ENCODE data around the gene TLX3.

The TLX3 gene

DNA sequence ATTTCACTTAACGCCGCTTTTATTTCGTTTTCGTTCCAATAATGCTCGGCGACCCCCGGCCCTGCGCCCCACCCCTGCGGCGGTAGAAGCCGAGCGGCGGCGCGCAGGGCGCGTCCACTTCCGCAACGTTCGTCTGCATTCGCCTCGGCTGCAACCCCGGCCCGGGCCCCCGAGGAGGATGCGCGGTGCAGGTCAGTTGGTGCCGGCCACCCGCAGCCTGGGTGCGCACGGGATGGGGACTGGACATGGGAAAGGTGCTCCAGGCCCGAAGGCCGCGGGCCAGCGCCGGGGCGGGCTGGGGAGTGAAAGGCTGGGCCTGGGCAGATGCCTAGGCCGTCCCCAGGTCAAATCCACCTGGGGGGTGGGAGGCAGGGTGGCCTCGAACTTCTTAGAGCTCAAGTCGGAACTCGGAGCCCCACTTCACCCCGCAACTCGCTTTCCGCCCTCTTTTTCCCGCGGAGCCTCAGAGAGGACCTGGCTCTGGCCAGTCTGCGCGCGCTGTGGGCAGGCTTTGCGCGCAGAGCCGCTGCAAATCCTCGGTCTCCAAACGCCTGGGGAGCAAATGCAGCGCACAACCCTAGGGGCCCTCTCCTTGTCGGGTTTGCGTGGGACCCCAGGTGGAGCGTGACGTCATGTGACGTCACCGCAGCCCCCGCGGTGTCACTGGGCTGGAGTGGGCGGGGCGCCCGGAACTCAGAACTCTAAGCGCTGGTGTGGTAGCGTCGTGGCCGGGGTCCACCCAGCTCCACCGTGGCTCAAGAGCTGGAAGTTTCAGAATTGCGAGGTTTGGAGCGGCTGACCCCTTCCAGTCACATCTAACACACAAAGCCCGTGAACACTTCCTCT is 3.3 kb downstream of the TLX3 start:
- peak overlapping the region; percentile 62 to 81 for H3K4me3 Mint-ChIP-seq
- ATAC-seq: no peak
- H3K9me3 Mint-ChIP-seq: no peaks in the 10 kb centered on the region
- no peak for DNase-seq
- H3K27ac Mint-ChIP-seq: no peak overlapping the region
- peaks cover 65% of the 10 kb centered on the region for H3K4me1 Mint-ChIP-seq
- H3K27me3 Mint-ChIP-seq: peaks cover 94% of the 10 kb centered on the region

DNA sequence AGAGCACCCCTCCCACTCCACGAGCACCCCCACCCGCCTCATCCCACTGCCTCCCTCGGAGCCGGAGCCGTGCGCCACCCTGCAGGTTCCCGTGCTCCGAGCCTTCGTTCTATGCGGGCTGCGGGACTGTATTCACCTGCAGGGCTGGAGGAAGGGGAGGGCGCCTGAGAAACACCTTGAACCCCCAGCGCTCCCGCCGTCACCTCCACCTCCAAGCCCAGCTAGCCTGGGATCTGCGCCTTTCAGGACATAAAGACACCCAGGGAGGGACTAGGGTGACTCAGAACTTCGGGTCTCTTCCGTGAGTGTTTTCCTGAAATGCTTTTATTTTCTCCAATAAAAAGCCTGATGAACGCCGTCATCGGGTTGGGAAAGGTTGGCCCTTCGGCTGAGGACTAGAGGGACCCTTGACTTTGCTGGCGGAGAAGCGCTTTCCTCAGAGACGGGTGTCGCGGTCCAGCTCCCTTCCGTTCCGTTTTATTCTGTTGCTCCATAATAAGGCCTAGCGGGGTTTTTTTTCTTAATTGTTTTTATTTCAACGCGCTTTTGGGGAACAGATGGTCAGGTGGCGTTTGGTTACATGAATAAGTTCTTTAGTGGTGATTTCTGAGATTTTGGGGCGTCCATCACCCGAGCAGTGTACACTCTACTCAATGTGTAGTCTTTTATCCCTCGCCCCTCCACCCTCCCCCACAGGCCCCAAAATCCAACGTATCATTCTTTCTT is 4.6 kb downstream of the TLX3 start:
- Mint-ChIP-seq H3K4me1 (peaks cover 56% of the 10 kb centered on the region), H3K4me3 (peak overlapping the region; percentile 56 to 81), H3K27ac (no peak overlapping the region), H3K27me3 (peaks cover 94% of the 10 kb centered on the region), H3K9me3 (no peaks in the 10 kb centered on the region)
- DNase-seq: no peak
- no peak for ATAC-seq

DNA sequence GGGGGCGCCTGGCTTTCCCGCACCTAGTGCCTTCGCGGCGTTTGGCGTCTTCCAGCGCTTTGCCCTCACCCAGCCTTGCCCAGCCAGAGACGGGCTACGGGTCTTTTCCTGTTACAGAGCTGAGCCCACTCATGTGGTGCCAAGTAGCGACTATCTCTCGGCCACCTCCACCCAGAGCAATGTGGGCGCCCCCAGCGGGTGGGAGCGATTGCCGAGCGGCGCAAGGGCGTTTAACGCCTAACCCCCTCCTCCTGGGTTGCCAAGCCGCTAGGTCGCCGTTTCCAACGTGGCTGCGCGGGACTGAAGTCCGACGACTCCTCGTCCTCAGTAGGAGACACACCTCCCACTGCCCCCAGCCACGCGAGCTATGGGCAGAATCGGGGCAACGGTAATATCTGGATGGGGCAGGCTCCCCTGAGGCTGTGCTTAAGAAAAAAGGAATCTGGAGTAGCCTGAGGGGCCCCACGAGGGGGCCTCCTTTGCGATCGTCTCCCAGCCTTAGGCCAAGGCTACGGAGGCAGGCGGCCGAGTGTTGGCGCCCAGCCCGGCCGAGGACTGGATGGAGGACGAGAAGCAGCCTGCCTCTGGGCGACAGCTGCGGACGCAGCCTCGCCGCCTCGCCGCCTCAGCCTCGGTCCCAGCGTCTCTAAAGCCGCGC is 5.8 kb downstream of the TLX3 start:
- H3K9me3 Mint-ChIP-seq: no peaks in the 10 kb centered on the region

DNA sequence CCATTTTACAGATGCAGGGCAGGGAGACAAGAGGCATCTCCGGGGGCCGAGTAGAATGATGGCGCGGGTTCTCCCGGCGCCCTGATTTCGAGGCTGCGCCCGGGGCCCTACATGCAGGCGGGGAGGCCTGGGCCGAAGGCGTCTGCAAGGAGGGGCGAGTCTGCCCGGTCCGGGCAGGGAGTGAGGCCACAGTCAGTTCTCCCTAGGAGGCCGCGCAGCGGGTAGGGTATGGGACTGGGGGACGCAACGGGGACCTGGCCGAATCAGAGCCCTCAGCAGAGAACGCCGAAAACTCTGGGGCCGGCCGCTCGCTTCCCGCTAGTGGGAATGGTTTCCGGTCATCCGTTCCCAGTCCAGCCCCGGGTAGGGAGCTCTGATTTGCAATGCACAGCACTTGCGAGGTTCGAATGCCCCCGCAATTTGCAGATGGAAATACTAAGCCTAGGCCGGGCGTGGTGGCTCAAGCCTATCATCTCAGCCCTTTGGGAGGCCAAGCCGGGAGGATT is 6.4 kb downstream of the TLX3 start:
- H3K27ac Mint-ChIP-seq: no peak overlapping the region
- ATAC-seq (no peak), DNase-seq (no peak)
- peaks cover 41% of the 10 kb centered on the region for H3K4me1 Mint-ChIP-seq
- H3K4me3 Mint-ChIP-seq: peak overlapping the region; percentile 35 to 49
- peaks cover 92% of the 10 kb centered on the region for H3K27me3 Mint-ChIP-seq
- no peaks in the 10 kb centered on the region for H3K9me3 Mint-ChIP-seq

More for the DNA sequence above, 5.8 kb downstream of the TLX3 start:
- ATAC-seq: no peak
- peak overlapping the region in 1 of 2 donors; percentile 49 for H3K4me3 Mint-ChIP-seq
- DNase-seq: no peak
- H3K4me1 Mint-ChIP-seq: peaks cover 47% of the 10 kb centered on the region
- H3K27ac Mint-ChIP-seq: no peak overlapping the region
- H3K27me3 Mint-ChIP-seq: peaks cover 94% of the 10 kb centered on the region

DNA sequence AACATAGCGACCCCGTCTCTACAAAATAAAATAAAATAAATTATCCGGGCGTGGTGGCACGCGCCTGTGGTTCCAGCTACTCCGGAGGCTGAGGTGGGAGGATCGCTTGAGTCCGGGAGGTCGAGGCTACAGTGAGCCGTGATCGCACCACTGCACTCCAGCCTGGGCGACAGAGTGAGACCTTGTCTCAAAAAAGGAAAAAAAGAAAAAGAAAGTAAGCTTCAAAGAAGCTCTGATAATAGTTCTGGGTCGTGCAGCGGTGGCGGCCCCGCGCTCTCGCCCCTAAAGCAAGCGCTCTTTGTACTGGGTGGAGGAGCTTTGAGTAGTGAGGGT is 6.8 kb downstream of the TLX3 start:
- peak overlapping the region; percentile 35 to 44 for H3K4me3 Mint-ChIP-seq
- H3K9me3 Mint-ChIP-seq: no peaks in the 10 kb centered on the region
- DNase-seq: no peak
- H3K4me1 Mint-ChIP-seq: peaks cover 37% of the 10 kb centered on the region
- H3K27ac Mint-ChIP-seq: no peak overlapping the region
- peaks cover 89% of the 10 kb centered on the region for H3K27me3 Mint-ChIP-seq
- no peak for ATAC-seq

DNA sequence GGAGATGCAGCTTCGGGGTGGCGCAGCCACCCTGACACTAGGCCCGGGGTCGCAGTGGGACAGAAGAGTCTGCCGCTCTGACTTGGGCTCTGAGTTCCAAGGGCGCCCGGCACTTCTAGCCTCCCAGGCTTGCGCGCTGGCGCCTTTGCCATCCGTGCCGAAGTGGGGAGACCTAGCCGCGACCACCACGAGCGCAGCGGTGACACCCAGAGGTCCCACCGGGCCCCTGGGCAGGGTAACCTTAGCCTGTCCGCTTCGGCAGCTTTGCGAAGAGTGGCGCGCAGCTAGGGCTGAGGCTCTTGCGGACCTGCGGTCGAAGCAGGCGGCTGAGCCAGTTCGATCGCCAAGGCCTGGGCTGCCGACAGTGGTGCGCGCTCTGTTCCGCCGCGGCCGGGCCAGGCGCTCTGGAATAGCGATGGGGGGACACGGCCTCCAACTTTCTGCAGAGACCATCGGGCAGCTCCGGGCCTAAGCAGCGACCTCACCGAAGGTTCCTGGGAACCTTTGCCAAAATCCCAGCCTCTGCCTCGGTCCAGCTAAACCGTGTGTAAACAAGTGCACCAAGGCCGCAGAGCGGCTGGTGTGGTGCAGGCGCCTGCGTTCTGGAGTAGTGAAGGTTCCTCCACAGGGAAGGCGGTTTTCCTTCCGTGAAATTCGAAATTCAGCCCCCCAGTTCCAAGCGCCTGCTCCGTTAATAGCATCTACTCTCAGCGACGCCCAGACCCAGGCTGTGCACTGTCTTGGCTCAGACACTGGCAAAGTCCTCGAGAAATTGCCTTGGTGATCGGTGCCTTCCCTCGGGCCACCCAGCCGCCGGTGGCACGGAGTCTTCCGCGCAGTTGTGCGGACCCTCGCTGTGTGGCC is 7.4 kb downstream of the TLX3 start:
- peak overlapping the region in 1 of 2 donors; percentile 67 for H3K27ac Mint-ChIP-seq
- peaks cover 91% of the 10 kb centered on the region for H3K27me3 Mint-ChIP-seq
- DNase-seq: no peak
- peaks cover 34% of the 10 kb centered on the region for H3K4me1 Mint-ChIP-seq
- H3K4me3 Mint-ChIP-seq: peak overlapping the region; percentile 35 to 44
- H3K9me3 Mint-ChIP-seq: no peaks in the 10 kb centered on the region
- ATAC-seq: no peak

DNA sequence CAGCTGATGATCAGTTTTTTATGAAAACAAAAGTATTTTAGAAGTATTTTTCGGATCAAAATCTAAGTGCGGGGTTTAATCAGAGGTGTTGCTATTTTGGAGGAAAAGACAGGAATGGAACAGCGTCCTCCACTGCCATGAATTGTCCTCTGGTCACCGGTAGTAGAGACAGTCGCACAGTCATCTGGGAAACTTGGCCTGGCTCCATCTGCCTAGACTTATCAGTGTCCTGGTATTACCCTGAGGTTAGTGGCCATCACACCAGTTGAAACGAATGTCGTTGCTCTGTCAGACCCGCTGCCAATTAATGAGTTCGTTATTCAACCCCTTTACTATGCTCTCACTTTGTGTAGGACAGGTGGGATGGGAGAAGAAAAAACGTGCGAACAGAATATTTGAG is 8.2 kb downstream of the TLX3 start:
- H3K27me3 Mint-ChIP-seq: peaks cover 95% of the 10 kb centered on the region
- ATAC-seq: no peak
- no peak for DNase-seq
- no peak overlapping the region for H3K27ac Mint-ChIP-seq
- no peak overlapping the region for H3K4me3 Mint-ChIP-seq
- H3K4me1 Mint-ChIP-seq: peaks cover 32% of the 10 kb centered on the region
- no peaks in the 10 kb centered on the region for H3K9me3 Mint-ChIP-seq

DNA sequence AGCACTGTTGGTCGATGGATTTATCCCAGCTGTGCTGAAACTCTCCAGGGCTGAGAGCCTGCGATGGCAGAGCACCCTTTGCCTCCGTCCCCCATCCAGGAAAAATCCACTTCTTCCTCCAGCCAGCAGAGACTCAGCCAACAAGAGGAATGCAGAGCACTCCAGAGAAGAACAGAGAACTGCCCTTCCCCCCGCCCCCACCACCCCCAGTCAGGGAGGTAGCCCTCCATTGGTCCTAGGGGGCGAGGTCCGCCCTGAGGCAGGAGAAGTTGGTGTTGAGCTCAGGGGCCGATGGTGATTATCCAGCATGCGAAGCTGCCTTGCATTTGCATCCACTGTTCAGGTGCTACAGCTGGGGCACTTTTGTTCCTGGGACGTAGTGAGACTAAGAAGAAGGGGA is 9.0 kb downstream of the TLX3 start:
- ATAC-seq (no peak), DNase-seq (no peak)
- no peaks in the 10 kb centered on the region for H3K9me3 Mint-ChIP-seq
- H3K4me3 Mint-ChIP-seq: no peak overlapping the region
- H3K27me3 Mint-ChIP-seq: peaks cover 95% of the 10 kb centered on the region
- peaks cover 24% of the 10 kb centered on the region for H3K4me1 Mint-ChIP-seq
- H3K27ac Mint-ChIP-seq: no peak overlapping the region

DNA sequence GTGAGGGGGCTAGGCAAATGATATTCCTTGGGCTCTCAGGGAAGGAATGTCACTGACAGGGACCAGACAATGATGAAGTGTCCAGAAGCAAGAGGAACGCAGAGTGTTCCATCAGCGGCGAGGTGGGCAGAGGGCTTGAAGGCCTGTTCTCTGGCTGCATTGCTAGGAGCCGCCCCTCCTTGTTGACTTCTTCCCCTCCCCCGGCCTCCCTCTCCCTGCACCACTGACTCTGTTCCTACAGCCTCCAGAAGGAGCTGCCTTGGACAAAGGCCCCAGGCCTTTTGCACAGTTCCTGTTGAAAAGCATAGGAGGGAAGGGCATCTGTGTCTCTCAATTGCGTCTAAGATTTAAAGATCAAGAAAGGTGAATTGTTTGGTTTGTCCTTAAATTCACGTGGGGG is 12.4 kb downstream of the TLX3 start:
- no peaks in the 10 kb centered on the region for H3K9me3 Mint-ChIP-seq
- no peak overlapping the region for H3K27ac Mint-ChIP-seq
- no peaks in the 10 kb centered on the region for H3K4me1 Mint-ChIP-seq
- H3K27me3 Mint-ChIP-seq: peaks cover 80% of the 10 kb centered on the region
- no peak overlapping the region for H3K4me3 Mint-ChIP-seq
- no peak for DNase-seq
- no peak for ATAC-seq

DNA sequence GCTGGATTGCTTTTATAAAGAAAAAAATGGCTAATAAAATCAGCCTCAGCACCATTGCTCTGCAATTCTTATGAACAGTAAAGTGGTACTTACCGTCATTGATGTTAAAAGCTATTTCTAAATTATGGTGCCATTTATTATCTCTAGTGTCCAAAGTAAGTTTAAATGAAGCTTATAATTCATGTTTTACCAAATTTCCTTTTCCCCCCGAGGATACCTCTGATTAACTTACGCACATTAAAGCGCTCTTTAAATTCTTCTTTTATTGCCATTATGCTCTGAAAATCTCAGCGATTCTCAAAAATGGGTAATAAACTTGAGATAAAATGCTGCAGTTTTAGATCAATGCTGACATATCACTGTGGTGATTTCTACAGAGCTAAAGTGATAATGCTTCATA is 13.5 kb downstream of the TLX3 start:
- Mint-ChIP-seq H3K4me3 (no peak overlapping the region), H3K27ac (no peak overlapping the region), H3K4me1 (no peaks in the 10 kb centered on the region), H3K9me3 (no peaks in the 10 kb centered on the region), H3K27me3 (peaks cover 73% of the 10 kb centered on the region)
- no peak for DNase-seq
- no peak for ATAC-seq

DNA sequence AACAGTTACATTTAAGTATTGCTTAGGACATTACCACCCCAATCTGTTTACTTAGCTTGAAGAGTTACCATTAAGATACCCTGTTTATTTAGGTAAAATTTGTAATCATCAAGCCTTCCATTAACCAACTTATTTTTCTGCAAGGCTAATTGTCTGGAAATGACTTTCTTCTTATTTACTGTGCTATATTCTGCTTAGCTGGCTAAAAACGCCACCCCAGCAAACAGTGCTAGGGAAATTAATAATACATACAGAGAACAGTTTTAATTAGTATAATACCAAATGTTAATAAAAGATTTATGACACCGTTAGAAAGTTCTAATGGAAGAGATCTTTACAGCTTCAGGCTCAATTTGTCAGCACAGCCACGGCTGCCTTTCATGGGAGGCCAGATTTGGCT is 14.0 kb downstream of the TLX3 start:
- Mint-ChIP-seq H3K27me3 (peaks cover 73% of the 10 kb centered on the region), H3K4me3 (no peak overlapping the region), H3K27ac (no peak overlapping the region), H3K9me3 (no peaks in the 10 kb centered on the region), H3K4me1 (no peaks in the 10 kb centered on the region)
- DNase-seq: no peak
- no peak for ATAC-seq

DNA sequence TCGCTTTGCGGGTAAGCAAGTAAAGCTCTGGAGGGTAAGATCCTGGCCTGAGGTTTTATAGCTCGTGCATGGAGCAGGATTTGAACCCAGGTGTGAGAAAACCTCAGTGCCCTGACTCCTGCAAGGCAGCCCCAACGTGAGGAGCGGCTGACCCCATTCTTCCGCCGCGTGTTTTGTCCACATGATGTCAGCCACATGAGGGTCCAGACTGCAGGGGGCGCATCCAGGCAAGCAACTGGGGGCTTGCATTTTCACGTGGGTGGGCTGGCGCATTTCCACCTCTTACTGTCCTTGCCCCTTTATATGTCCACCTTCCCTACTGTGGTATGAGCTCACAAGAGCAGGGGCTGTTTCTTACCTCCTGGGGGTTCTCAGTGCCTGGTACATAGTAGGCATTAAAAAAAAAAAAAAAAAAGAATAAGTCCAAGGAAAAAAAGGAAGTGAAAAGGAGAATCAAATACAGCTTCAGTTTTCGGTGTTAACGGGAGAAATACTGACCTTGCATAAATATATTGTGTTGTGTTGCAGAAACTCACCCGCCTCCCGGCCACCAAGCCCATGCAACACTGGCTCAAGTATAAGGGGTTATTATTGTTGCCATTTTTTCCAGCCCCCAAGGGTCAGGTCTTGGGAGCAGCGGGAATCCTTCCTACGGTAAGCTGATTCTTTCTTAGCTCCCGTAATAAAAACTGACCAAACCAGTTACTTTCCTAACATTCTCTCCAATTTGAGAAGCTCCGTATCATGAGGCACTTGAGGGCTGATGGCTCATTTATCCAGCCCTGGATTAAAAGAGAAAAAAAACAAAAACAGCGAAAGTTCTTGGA is 15.0 kb downstream of the TLX3 start:
- no peak for ATAC-seq
- H3K4me1 Mint-ChIP-seq: no peaks in the 10 kb centered on the region
- H3K4me3 Mint-ChIP-seq: no peak overlapping the region
- no peak for DNase-seq
- peaks cover 73% of the 10 kb centered on the region for H3K27me3 Mint-ChIP-seq
- no peak overlapping the region for H3K27ac Mint-ChIP-seq
- H3K9me3 Mint-ChIP-seq: no peaks in the 10 kb centered on the region

DNA sequence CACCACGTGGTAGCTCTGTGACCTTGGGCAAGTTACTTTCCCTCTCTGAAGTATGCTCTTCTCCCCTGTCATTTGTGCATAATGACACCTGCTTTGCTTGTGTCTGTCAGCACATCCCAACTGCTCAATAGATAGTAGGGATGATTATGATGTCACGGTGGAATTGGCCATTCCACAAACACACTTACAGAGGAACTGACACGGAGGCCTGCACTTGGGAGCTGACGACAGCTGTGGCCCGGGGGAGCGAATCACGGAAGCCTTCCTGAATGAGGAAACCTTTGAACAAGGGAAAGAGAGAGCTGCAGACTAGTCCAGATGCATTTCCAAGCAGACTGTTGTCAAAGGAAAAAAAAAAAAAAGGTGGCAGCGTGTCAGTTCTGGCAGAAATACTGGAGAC is 21.0 kb downstream of the TLX3 start:
- Mint-ChIP-seq H3K9me3 (no peaks in the 10 kb centered on the region), H3K4me1 (no peaks in the 10 kb centered on the region), H3K27ac (no peak overlapping the region), H3K4me3 (no peak overlapping the region), H3K27me3 (peaks cover 47% of the 10 kb centered on the region)
- ATAC-seq (no peak), DNase-seq (no peak)

DNA sequence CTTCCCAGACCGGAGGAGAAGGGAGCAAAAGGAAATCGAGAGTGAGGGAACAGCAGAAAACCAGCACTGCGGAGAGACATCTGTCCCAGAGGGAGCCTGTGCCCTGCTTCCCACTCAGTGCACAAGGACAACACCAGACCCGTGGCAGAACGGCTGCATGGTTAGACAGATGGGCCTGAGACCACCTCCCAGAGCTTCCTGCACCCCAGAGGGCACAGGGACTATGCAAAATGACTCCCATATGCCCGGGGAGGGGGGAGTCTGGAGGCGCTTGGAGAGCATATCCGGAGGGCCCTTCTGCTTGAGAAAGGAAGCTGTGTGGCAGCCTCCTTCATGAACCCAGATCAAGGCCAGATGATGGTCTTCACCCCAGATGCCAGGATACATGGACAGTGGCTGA is 26.6 kb downstream of the TLX3 start:
- Mint-ChIP-seq H3K27me3 (peaks cover 57% of the 10 kb centered on the region), H3K9me3 (no peaks in the 10 kb centered on the region), H3K27ac (no peak overlapping the region), H3K4me1 (peaks cover 9% of the 10 kb centered on the region), H3K4me3 (no peak overlapping the region)
- DNase-seq (no peak), ATAC-seq (no peak)

All from stimulated activated naive CD8-positive, alpha-beta T cell treated with anti-CD3 and anti-CD28 coated beads, Interleukin-15, amount 100 ng/mL, for 72 hours (primary cell).